GM18867 (cell line): ENCODE measurements around the gene ICAM1.
A peak's percentile ranks its signal among the peaks of the same experiment; 100 is the strongest.
"Not testable (repeated sequence)": the region's sequence is repeated elsewhere in the genome, so short reads cannot be mapped to it uniquely, and the experiment has no call there.

Experiments
- ATAC-seq: cut with Tn5 transposase; IDR thresholded peaks from one replicate; pipeline ENCODE4 v1.9.1; 2021; ENCODE audit warnings: mild to moderate bottlenecking, moderate library complexity; ENCODE audit not compliant: unreplicated experiment

The ICAM1 gene

GRCh38 chr19:10271543-10272086 lies 695 bp downstream of the ICAM1 start:
- ATAC-seq, result peak; percentile 21

- no peak for ATAC-seq
Observed at GRCh38 chr19:10274589-10274988, 3.7 kb downstream of the ICAM1 start.

- no peak for ATAC-seq
Observed at GRCh38 chr19:10277795-10278589, 7.1 kb downstream of the ICAM1 start.

- ATAC-seq, result no peak
Observed at GRCh38 chr19:10278935-10279334, 8.0 kb downstream of the ICAM1 start.

DNA sequence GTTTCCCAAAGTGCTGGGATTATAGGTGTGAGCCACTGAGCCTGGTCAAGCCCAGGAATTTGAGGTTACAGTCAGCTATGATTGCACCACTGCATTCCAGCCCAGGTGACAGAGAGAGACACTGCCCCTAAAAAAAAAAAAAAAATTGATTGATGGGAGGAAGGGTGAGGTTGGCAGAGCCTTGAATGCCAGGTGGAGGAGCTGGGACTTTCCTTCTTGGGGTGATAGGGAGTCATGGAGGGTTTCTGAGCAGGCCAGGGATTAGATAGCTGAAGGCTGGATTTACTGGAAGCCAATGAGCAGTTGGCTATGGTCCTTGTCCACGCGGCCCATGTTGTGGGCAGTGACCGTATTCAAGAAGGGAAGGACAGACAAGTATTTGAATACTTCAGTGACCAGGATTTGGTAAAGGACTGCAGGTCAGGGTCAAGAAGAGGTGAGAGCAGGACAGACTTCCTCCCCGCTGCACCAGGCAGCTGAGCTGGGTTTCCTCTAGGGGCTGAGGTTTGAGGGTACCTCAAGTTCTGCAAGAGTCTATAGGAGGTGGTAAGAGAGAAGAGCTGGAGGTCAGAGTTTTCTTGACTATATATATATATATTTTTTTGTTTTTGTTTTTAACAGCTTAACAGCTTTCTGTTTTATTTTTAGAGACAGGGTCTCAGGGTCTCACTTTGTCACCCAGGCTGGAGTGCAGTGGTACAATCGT lies 9.0 kb downstream of the ICAM1 start:
- no peak for ATAC-seq

GRCh38 chr19:10282043-10282442 lies 11.1 kb downstream of the ICAM1 start:
- not testable (repeated sequence) for ATAC-seq

GRCh38 chr19:10283301-10284064 lies 12.6 kb downstream of the ICAM1 start:
- ATAC-seq, result no peak

DNA sequence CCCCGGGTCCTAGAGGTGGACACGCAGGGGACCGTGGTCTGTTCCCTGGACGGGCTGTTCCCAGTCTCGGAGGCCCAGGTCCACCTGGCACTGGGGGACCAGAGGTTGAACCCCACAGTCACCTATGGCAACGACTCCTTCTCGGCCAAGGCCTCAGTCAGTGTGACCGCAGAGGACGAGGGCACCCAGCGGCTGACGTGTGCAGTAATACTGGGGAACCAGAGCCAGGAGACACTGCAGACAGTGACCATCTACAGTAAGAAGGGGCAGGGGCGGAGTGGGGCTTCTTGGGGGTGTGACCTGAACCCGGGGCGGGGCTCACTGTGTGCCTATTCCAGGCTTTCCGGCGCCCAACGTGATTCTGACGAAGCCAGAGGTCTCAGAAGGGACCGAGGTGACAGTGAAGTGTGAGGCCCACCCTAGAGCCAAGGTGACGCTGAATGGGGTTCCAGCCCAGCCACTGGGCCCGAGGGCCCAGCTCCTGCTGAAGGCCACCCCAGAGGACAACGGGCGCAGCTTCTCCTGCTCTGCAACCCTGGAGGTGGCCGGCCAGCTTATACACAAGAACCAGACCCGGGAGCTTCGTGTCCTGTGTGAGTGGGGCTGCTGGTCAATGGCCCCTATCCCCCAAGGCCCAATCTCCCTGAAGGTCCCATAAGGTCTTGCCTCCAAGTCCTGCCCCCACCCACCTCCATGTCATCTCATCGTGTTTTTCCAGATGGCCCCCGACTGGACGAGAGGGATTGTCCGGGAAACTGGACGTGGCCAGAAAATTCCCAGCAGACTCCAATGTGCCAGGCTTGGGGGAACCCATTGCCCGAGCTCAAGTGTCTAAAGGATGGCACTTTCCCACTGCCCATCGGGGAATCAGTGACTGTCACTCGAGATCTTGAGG lies 13.4 kb downstream of the ICAM1 start:
- ATAC-seq, result no peak

DNA sequence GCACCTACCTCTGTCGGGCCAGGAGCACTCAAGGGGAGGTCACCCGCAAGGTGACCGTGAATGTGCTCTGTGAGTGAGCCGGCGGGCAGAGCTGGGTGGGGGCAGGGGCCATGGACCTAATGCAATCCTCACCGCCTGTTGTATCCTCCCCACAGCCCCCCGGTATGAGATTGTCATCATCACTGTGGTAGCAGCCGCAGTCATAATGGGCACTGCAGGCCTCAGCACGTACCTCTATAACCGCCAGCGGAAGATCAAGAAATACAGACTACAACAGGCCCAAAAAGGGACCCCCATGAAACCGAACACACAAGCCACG lies 14.0 kb downstream of the ICAM1 start:
- no peak for ATAC-seq

GRCh38 chr19:10285393-10285792 lies 14.5 kb downstream of the ICAM1 start:
- ATAC-seq, result no peak

DNA sequence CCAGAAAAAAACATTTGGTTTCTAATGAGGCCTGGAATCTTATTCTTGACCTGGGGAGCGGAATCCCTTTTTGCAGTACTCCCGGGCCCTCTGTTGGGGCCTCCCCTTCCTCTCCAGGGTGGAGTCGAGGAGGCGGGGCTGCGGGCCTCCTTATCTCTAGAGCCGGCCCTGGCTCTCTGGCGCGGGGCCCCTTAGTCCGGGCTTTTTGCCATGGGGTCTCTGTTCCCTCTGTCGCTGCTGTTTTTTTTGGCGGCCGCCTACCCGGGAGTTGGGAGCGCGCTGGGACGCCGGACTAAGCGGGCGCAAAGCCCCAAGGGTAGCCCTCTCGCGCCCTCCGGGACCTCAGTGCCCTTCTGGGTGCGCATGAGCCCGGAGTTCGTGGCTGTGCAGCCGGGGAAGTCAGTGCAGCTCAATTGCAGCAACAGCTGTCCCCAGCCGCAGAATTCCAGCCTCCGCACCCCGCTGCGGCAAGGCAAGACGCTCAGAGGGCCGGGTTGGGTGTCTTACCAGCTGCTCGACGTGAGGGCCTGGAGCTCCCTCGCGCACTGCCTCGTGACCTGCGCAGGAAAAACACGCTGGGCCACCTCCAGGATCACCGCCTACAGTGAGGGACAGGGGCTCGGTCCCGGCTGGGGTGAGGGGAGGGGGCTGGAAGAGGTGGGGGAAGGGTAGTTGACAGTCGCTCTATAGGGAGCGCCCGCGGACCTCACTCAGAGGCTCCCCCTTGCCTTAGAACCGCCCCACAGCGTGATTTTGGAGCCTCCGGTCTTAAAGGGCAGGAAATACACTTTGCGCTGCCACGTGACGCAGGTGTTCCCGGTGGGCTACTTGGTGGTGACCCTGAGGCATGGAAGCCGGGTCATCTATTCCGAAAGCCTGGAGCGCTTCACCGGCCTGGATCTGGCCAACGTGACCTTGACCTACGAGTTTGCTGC lies 16.1 kb downstream of the ICAM1 start, which contains the start of gene ICAM4:
Gene ICAM4 (plus strand): TSS at position 153 of the 935 bp plus-strand sequence. CDS start 58 bp downstream, at position 211.
- no peak for ATAC-seq

DNA sequence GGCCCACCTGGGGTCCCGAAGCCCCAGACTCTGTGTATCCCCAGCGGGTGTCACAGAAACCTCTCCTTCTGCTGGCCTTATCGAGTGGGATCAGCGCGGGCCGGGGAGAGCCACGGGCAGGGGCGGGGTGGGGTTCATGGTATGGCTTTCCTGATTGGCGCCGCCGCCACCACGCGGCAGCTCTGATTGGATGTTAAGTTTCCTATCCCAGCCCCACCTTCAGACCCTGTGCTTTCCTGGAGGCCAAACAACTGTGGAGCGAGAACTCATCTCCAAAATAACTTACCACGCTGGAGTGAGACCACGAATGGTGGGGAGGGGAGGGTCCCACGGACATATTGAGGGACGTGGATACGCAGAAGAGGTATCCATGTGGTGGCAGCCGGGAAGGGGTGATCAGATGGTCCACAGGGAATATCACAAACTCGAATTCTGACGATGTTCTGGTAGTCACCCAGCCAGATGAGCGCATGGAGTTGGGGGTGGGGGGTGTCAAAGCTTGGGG lies 17.8 kb downstream of the ICAM1 start:
- no peak for ATAC-seq

- ATAC-seq, result peak; percentile 26
Observed at GRCh38 chr19:10289167-10289835, 18.4 kb downstream of the ICAM1 start.

DNA sequence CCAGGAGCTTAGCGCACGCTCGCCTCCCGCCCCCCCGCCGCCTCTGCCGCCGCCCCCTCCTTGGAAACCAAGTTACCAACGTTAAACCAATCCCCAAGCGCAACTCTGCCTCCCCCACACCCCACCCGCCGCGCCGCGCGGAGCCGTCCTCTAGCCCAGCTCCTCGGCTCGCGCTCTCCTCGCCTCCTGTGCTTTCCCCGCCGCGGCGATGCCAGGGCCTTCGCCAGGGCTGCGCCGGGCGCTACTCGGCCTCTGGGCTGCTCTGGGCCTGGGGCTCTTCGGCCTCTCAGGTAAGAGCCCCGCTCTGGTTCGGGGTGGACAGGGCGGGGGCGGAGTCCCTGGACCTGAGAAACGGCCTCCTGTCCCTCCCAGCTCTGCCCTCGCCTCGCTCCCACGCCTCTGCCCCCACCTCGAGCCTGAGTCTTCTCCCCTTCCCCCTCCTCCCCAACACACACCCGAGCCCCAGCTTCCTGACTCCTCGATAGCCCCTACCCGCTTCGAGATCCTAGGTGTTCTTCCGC lies 19.0 kb downstream of the ICAM1 start, which contains the start of gene ICAM5:
Gene ICAM5 (plus strand): TSS at position 117 of the 521 bp plus-strand sequence. CDS start 92 bp downstream, at position 209.
- ATAC-seq, result no peak

GRCh38 chr19:10290357-10290875 lies 19.5 kb downstream of the ICAM1 start:
- no peak for ATAC-seq

- no peak for ATAC-seq
Observed at GRCh38 chr19:10290876-10291553, 20.1 kb downstream of the ICAM1 start.

DNA sequence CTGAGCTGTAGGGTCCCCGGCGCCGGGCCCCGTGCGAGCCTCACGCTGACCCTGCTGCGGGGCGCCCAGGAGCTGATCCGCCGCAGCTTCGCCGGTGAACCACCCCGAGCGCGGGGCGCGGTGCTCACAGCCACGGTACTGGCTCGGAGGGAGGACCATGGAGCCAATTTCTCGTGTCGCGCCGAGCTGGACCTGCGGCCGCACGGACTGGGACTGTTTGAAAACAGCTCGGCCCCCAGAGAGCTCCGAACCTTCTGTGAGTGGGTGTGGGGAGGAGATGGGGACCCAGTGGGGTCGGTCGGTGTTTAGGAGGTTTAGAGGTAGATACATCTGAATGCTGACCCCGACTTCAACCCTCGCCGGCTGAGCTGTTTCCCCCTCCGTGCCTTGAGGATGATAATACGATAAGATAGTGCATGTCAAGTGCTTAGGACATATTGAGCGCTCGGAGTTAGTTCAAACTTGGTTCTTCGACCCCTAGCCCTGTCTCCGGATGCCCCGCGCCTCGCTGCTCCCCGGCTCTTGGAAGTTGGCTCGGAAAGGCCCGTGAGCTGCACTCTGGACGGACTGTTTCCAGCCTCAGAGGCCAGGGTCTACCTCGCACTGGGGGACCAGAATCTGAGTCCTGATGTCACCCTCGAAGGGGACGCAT lies 20.8 kb downstream of the ICAM1 start:
- no peak for ATAC-seq
